GM18858 (cell line): ENCODE results near the gene NHLRC4.

Experiments
- ATAC-seq: cut with Tn5 transposase; IDR thresholded peaks from one replicate; pipeline ENCODE4 v1.9.1; 2021; ENCODE audit not compliant: unreplicated experiment

Gene NHLRC4

DNA sequence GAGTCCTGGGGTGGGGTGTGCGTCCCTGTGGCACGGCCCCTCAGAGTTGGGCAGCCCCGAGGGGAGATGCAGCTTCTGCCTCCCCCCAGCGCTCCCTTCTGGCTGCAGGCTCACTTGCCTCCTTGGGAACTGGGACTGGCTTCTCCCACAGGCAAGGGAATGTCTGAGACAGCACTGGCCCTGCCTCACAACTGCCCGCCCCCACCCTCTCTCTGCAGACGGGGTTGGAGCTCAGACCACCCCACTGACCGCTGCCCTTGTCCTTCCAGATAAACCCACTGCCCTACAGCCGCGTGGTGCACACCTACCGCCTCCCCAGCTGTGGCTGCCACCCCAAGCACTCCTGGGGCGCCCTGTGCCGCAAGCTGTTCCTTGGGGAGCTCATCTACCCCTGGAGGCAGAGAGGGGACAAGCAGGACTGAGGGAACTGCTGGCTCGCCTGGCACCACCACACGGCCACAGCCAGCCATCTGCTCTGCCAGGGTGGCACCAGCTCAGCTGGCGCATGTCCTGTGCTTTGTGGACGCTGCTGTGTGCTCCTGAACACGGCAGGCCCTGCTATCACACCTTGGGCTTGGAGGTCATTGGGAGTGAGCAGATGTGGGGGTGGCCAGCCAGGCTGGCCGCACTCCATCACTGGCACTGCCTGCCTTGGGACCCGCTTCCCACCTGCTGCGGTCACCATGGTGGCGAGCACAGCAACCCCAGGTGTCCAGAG, 16.0 kb downstream of the NHLRC4 start:
- no peak for ATAC-seq

GRCh38 chr16:583470-583814, 16.6 kb downstream of the NHLRC4 start:
- no peak for ATAC-seq

DNA sequence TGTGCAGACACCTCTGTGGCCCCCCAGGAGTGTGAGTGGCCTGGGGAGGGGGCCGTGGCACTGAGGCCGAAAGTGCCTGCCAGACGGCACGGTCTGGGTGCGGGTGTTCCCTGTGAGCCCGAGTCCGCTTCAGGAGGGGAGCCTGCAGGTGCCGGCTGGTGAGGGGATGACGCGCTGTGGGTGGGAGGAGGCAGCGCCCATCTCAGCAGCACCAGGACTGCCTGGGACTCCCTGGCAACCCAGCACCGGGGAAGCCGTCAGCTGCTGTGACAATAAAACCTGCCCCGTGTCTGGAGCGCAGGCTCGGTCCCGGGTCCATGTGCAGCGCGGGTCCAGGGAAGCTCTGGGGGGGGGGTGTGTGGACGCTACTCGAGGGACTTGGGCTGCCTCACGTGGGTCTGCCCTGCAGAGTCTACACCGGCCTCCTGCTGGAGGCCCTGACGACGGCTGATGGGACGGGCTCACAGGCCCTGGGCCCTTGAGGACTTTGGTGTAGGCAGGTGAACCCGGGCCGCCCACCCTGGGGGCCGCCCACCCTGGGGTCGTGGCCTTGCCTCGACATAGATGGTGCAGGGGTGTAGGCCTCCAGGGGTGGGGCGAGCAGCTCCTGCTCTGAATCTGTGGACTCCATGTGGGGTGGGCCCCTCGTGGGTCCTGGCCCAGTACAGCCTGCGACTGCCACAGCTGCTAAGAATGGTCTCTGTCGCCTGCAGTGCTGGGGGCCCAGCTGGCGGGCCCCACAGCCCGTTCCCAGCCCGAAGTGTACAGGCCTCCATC, 17.2 kb downstream of the NHLRC4 start:
- ATAC-seq = no peak

GRCh38 chr16:585351-585750, 18.5 kb downstream of the NHLRC4 start:
- no peak for ATAC-seq

GRCh38 chr16:586047-586644, 19.3 kb downstream of the NHLRC4 start:
- no peak for ATAC-seq

- ATAC-seq = no peak
These were observed 20.1 kb downstream of the NHLRC4 start for GRCh38 chr16:586645-587590.

- ATAC-seq = peak; percentile 5
These were observed 21.8 kb downstream of the NHLRC4 start for GRCh38 chr16:588639-588888.

DNA sequence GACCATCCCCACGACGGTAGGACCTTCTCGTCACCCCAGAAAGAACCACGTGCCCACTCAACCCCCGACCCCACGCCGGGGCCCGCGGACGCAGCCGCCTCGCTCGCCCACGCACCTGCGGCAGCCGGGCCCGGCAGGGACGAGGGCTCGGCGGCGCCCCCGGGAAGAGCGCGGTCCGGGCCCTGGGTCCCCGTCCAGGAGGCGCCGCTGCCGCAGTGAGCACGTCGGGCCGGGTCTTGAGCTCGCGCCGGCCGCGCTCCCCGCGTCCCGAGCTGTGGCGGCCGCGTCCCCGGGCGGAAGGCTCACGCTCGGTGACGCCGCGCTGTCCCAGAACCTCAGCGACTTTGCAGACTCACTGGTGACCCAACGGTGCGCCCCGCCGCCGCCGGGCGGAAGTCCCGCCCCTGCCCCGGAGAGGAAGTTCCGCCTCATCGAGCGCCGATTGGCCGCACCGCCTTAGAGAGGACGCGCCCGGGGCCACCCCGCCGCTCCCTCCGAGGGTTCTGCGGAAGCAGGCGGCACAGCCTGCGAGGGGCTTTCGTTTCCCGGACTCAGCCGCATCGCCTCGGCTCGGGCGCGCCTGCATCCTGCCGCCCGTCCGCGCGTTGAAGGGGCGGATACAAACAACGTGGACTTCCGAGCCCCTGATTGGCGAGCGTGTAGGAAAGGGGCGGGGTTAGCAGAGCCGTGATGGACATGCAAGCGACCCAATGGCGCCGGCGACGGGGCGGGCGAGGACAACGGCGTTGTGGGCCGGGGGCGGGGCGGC, 22.3 kb downstream of the NHLRC4 start:
- ATAC-seq = peak; percentile 61

- ATAC-seq = peak; percentile 43
These were observed 22.9 kb downstream of the NHLRC4 start, which contains the start of gene RAB40C for GRCh38 chr16:589658-590187. Gene RAB40C, plus strand, starts transcription at chr16:590066. Its CDS starts 226 bp downstream, at chr16:590292.

DNA sequence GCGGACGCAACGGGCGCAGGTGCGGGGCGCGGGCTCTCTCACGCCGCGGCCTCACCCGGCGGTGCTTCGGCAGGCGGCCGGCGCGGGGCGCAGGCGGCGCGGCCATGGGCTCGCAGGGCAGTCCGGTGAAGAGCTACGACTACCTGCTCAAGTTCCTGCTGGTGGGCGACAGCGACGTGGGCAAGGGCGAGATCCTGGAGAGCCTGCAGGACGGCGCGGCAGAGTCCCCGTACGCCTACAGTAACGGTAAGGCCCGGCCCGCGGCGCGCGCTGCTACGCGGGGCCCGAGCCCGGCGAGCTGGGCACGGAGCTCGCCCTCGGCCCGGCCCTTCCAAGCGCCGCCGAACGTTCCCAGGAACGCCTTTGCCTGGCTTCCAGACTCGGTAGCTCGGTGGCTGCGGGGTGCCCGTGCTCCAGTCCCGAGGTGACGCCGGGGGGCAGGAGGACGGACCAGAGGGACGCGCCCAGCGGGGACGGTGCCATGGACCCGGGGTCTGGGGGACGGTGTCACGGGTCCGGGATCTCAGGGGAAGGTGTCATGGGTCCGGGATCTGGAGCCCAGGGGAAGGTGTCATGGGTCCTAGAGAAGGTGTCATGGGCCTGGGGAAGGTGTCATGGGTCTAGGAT, 23.5 kb downstream of the NHLRC4 start:
- ATAC-seq = no peak

GRCh38 chr16:590815-591200, 24.0 kb downstream of the NHLRC4 start:
- no peak for ATAC-seq

DNA sequence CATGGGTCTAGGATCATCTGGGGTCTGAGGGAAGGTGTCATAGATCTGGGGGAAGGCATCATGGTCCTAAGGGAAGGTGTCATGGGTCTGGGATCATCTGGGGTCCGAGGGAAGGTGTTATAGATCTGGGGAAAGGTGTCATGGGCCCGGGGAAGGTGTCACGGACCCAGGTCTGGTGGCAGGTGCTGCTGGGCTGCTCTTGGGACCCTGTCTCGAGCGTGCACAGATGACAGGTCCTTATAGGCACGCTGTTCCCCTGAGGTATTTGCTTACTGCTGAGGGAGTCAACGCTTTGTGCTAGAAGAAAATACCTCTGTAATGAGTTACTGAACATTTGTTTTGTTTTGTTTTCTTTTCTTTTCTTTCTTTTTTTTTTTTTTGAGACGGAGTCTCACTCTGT, 24.4 kb downstream of the NHLRC4 start:
- no peak for ATAC-seq

DNA sequence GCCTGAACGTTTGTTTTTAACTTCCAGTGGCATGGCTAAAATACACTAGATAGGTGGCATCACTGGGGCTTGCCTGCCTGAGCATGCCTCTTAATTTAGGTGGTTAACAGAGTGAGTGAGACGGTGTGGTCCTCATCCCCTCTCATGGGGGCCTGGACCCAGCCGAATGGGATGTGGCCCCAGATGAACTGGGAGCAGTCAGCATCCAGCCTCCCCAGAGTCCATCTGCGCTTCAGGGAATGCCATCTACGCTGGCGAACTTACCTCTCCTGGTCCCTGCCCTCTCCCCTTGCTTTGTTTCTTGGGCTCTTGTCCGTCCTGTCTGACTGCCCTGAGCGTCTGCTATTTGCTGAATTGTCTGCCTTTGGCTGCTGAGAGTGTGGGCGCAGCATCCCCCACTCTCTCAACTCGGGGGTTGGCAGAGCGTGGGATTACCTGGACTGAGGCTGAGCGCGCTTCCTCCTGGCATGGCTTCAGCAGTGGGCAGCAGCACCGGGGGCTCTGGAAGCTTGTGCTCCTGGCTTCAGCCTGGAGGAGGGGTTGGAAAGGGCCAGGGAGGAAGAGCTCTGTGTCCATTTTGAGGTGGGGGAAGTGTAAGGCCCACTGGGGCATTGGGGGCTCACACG, 25.2 kb downstream of the NHLRC4 start:
- ATAC-seq = no peak

DNA sequence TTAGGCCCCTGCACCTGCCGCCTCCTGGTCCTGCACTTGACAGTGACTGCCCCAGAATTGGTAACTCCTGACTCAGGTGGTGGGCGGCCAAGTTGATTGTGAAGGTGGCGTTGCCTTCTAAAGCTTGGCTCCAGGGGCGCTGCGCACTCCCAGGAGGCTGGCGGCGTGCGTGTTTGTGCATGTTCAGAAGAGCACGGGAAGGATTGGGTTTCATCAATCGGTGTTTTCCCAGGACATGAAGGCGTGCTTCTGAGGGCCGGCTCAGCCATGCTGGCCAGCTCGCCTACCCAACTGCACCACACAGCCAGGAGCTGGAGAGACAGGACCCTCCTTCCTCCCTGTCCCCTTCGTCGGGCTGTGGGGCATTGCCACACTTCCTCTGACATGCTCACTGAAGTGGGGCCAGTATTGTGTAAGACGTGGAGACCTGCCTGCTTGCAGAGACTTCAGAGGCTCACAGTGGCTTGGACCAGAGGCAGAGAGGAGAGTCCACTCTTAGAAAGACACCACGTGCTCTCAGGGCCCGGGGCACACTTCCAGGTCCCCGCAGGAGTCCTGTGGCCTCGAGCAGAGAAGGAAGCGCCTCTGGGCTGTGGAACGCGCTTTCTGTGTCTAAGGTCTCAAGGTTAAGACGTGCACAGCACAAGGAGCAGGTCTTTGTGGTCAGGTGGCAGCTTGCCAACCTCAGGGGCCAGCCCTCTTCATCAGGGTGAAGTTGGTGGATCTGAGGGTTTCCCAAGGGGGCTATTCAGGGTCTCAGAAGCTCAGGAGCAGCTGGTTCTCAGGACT, 25.9 kb downstream of the NHLRC4 start:
- ATAC-seq = no peak

DNA sequence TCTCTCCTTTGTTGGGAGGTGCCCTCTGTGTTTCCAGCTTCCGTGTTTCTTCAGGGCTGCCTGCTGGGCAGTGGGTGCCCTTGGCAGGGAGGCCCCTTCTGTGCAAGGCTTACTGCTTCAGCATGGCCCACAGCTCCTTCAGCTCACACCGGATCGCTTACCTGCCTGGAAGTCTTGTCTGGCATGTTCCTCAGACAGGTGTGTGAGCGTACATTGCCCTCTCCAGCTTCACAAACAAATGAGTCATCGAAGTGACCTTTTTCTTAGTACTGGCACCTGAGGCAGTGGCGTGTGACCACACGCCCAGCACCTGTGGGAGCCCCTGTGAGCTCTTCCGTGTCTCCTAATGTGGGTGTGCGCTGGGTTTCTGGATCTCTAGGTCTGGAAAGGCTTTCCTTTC, 26.6 kb downstream of the NHLRC4 start:
- ATAC-seq = no peak

- no peak for ATAC-seq
These were observed 27.0 kb downstream of the NHLRC4 start for GRCh38 chr16:593807-594206.

DNA sequence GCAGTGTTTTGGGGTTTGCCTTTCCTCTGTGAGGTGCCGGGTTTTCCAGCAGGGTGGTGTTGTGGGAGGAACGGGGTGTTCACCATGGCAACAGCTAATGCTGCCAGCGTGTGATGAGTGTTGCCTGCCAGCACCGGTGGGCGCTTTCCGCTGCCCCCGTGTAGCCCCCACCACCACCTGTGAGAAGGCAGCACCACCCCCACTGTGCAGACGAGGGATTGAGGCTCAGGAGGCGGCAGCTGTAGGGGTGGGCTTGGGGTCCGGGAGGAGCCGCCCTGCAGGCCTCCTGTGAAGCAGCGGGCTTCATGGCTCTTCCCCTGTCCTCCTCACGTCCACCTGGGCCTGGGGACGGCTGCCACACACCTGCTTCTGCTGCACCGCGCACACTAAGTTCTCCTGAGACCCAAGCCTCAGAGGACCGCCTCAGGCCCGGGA, 28.3 kb downstream of the NHLRC4 start:
- no peak for ATAC-seq

DNA sequence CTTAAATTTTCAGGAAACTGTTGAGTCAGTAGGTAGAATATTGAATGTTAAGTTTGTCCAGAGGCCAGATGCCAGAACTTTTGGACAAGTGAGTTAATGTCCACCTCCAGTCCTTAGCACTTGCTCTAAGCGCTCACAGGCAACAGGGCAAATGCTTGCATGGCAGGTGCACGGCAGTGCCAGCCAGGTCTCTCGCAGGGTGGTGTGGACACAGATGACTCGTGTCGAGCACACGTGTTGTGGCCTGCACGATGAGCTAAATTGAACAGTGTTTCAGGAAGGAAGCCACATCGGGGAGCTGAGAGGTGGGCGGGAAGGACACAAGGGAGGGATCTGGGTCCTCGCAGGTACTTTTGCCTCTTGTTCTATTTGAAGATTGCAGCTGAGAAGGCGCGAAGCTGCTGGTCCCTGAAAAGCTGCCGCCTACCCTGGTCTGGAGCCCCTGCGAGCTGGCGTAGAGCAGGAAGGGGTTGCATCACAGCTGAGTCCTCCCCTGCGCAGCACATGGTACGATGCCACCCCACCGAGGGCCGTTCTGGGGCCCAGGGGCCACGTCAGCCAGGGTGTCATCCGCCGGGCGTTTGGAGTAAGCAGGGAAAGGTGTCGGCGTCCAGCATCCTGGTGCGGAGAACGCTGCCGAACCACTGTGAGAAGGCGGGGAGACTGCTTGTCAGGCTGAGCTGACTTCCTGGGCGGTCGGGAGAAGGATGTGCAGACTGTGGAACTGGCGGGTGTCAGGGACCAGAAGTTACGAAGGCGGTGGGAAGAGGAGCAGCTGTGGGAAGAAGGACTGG, 29.3 kb downstream of the NHLRC4 start:
- ATAC-seq = no peak
